Amniotic stem cell (primary cell): Measurements from ENCODE around the gene EIF3B.
A peak's percentile ranks its signal among the peaks of the same experiment; 100 is the strongest.
"Not testable (repeated sequence)": the region's sequence is repeated elsewhere in the genome, so short reads cannot be mapped to it uniquely, and the experiment has no call there.

Source experiments
- DNase-seq: peaks from one replicate; lab custom pipeline; 2025; lab: John Stamatoyannopoulos, UW

EIF3B gene

GRCh38 chr7:2347351-2348063 is 7.1 kb upstream of the EIF3B start:
- not testable (repeated sequence) for DNase-seq

- no peak for DNase-seq
Measured at GRCh38 chr7:2350055-2350454, 4.6 kb upstream of the EIF3B start.

GRCh38 chr7:2350861-2351260 is 3.8 kb upstream of the EIF3B start:
- no peak for DNase-seq

- no peak for DNase-seq
Measured at GRCh38 chr7:2353113-2353935, 1.3 kb upstream of the EIF3B start.

GRCh38 chr7:2353936-2354185 is 766 bp upstream of the EIF3B start:
- peak; percentile 67 for DNase-seq

GRCh38 chr7:2354939-2355704 is 495 bp downstream of the EIF3B start:
- no peak for DNase-seq

GRCh38 chr7:2355705-2356008 is 1.0 kb downstream of the EIF3B start:
- DNase-seq = no peak

- DNase-seq = no peak
Measured at GRCh38 chr7:2357165-2357564, 2.5 kb downstream of the EIF3B start.

GRCh38 chr7:2357571-2357970 is 2.9 kb downstream of the EIF3B start:
- no peak for DNase-seq

- DNase-seq = no peak
Measured at GRCh38 chr7:2358968-2359527, 4.4 kb downstream of the EIF3B start.

GRCh38 chr7:2359610-2360009 is 5.0 kb downstream of the EIF3B start:
- no peak for DNase-seq

- no peak for DNase-seq
Measured at GRCh38 chr7:2360796-2361195, 6.2 kb downstream of the EIF3B start.

- DNase-seq = no peak
Measured at GRCh38 chr7:2362385-2363088, 7.9 kb downstream of the EIF3B start.

- no peak for DNase-seq
Measured at GRCh38 chr7:2369139-2369538, 14.5 kb downstream of the EIF3B start.

GRCh38 chr7:2371329-2371728 is 16.7 kb downstream of the EIF3B start:
- no peak for DNase-seq

GRCh38 chr7:2372724-2373123 is 18.1 kb downstream of the EIF3B start:
- no peak for DNase-seq

GRCh38 chr7:2373124-2373556 is 18.5 kb downstream of the EIF3B start:
- DNase-seq = no peak

- no peak for DNase-seq
Measured at GRCh38 chr7:2373646-2374045, 19.0 kb downstream of the EIF3B start.

- DNase-seq = no peak
Measured at GRCh38 chr7:2374401-2374800, 19.8 kb downstream of the EIF3B start.

- no peak for DNase-seq
Measured at GRCh38 chr7:2374830-2375728, 20.5 kb downstream of the EIF3B start.
